Measurements from ENCODE around the gene RBM6. TPM values are rescaled to one million over a fixed set of nuclear protein-coding genes. Genes with fewer than 3 reads are reported as not detected.
A peak's percentile ranks its signal among the peaks of the same experiment; 100 is the strongest.
"Not testable (repeated sequence)": the region's sequence is repeated elsewhere in the genome, so short reads cannot be mapped to it uniquely, and the experiment has no call there.

RBM6 gene
- total RNA-seq, 2 donors from 2014 or later: 123 to 146 TPM

- H3K27ac ChIP-seq: peak overlapping the region; percentile 79 to 92 (median 90)
- ATAC-seq: no peak
- peaks cover 19% of the 10 kb centered on the region for H3K4me1 ChIP-seq
- 30 to 35% methylated on average over 16 of the region's 16 CpGs for WGBS, 2 donors
- TF ChIP-seq CTCF (IDR thresholded peaks at IDR 0.05) (no peak), POLR2A (IDR thresholded peaks at IDR 0.05) (no peak)
- no peaks in the 10 kb centered on the region for H3K27me3 ChIP-seq
- intact Hi-C loops (cut with DNase I): no loop called here
- no peaks in the 10 kb centered on the region for H3K36me3 ChIP-seq (replicated peaks in 1 of 2; ENCODE audit: insufficient read depth in 1 of 2, low read depth in 2 of 2)
- no peaks in the 10 kb centered on the region for H3K9me3 ChIP-seq
- no peak for DNase-seq
- H3K4me3 ChIP-seq: peak overlapping the region; percentile 60 to 69
Measured at GRCh38 chr3:49930168-49930690, 9.7 kb upstream of the RBM6 start.

DNA sequence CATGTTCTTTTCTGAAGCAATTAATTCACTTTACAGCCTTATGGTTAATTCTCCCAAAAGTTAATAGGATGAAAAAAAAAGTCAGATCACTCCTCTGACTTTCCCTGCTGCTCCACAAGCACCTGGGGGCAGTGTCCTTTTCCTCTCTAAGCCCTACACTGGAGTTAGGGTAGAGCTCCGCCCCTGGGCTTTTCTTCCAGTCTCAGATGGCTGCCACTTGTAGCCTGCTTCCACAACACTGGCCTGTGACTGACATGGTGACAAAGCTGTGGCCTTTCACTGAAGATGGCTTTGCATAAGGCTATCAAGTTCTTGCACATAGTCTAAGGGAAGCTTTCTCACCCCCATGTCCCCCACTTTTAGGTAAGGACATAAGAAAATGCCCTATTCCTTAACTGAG lies 9.0 kb upstream of the RBM6 start:
- Histone ChIP-seq H3K9me3 (no peaks in the 10 kb centered on the region), H3K36me3 (replicated peaks in 1 of 2; ENCODE audit: insufficient read depth in 1 of 2, low read depth in 2 of 2) (no peaks in the 10 kb centered on the region), H3K4me3 (no peak overlapping the region), H3K4me1 (peaks cover 19% of the 10 kb centered on the region), H3K27me3 (no peaks in the 10 kb centered on the region), H3K27ac (no peak overlapping the region)
- ATAC-seq (no peak), DNase-seq (peak in 1 of 4 donors; percentile 29)
- intact Hi-C loops (cut with DNase I): no loop called here
- TF ChIP-seq POLR2A (IDR thresholded peaks at IDR 0.05) (no peak), CTCF (IDR thresholded peaks at IDR 0.05) (no peak)
- WGBS, 2 donors: 78 to 93% methylated on average over 1 of the region's 1 CpG

GRCh38 chr3:49932281-49932680 lies 7.7 kb upstream of the RBM6 start:
- ATAC-seq; H3K9me3 ChIP-seq; H3K27me3 ChIP-seq; H3K27ac ChIP-seq; DNase-seq; H3K4me3 ChIP-seq; intact Hi-C loops (cut with DNase I); H3K36me3 ChIP-seq (replicated peaks in 1 of 2; ENCODE audit: insufficient read depth in 1 of 2, low read depth in 2 of 2): not testable (repeated sequence)
- WGBS, 2 donors: 92% methylated on average over 15 of the region's 15 CpGs
- peaks cover 19% of the 10 kb centered on the region for H3K4me1 ChIP-seq

DNA sequence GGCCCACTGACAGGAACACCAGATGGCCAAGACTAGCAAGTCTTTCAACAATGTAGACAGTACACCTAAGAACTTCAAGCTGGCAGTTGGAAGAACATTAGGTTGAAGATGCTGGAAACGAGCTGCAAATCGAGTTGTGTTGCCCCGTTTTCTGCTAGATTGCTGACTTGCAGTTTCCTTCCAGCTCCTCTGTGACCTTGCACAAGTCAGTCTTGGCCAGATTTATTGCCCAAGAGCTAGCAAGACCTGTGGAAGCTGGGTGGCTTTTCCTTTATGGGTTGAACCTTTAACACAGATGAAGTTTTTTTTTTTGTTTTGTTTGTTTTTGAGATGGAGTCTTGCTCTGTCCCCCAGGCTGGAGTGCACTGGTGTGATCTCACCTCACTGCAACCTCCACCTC lies 2.9 kb upstream of the RBM6 start:
- DNase-seq (peak in 1 of 4 donors; percentile 19), ATAC-seq (no peak)
- no peak for TF ChIP-seq POLR2A (IDR thresholded peaks at IDR 0.05)
- TF ChIP-seq CTCF (IDR thresholded peaks at IDR 0.05): no peak
- no peak overlapping the region for H3K4me3 ChIP-seq
- 5 to 19% methylated on average over 3 of the region's 3 CpGs for WGBS, 2 donors
- no peak overlapping the region for H3K27ac ChIP-seq
- no peaks in the 10 kb centered on the region for H3K9me3 ChIP-seq
- no peaks in the 10 kb centered on the region for H3K36me3 ChIP-seq (replicated peaks in 1 of 2; ENCODE audit: insufficient read depth in 1 of 2, low read depth in 2 of 2)
- peaks cover 15% of the 10 kb centered on the region for H3K4me1 ChIP-seq
- H3K27me3 ChIP-seq: no peaks in the 10 kb centered on the region
- intact Hi-C loops (cut with DNase I): no loop called here

- Histone ChIP-seq H3K36me3 (replicated peaks in 1 of 2; ENCODE audit: insufficient read depth in 1 of 2, low read depth in 2 of 2) (no peaks in the 10 kb centered on the region), H3K9me3 (no peaks in the 10 kb centered on the region), H3K4me3 (peak overlapping the region; percentile 72 to 87), H3K27ac (peak overlapping the region; percentile 86 to 97 (median 90)), H3K27me3 (no peaks in the 10 kb centered on the region), H3K4me1 (peaks cover 15% of the 10 kb centered on the region)
- DNase-seq (no peak), ATAC-seq (no peak)
- no peak for TF ChIP-seq CTCF (IDR thresholded peaks at IDR 0.05)
- no peak for TF ChIP-seq POLR2A (IDR thresholded peaks at IDR 0.05)
- intact Hi-C loops (cut with DNase I): no loop called here
- 3 to 5% methylated on average over 23 of the region's 23 CpGs for WGBS, 2 donors
Measured at GRCh38 chr3:49940667-49941249, 808 bp downstream of the RBM6 start.

Measured in body of pancreas (tissue), 4 donors.